Calu3 (cell line): Measurements from ENCODE around the gene KRT6B. TPM values are rescaled to one million over a fixed set of nuclear protein-coding genes. Genes with fewer than 3 reads are reported as not detected.

Source experiments
- BruUV-seq: library from RNA; stranded (reverse); fragments of 400-500 nt; replicated peaks from 2 replicates; lab custom pipeline; 2021; lab: Mats Ljungman, UMichigan
- CTCF ChIA-PET: fragments of 300-600 bp; sonication (Branson Sonifier 250); formaldehyde crosslinking; loops from one replicate; lab custom pipeline; 2022; ENCODE audit warnings: antibody characterized with exemption; lab: Charles Lee
- DNase-seq: peaks from one replicate; pipeline ENCODE4 v3.0.0; 2022
- H3K27ac Mint-ChIP-seq: one replicate; pipeline ENCODE4 v1.8.0; 2022; ENCODE audit warnings: mixed read lengths; ENCODE audit not compliant: unreplicated experiment
- H3K27me3 Mint-ChIP-seq: one replicate; pipeline ENCODE4 v1.8.0; 2022; ENCODE audit warnings: mixed read lengths; ENCODE audit not compliant: unreplicated experiment
- H3K36me3 Mint-ChIP-seq: one replicate; pipeline ENCODE4 v1.8.0; 2022; ENCODE audit warnings: mild to moderate bottlenecking, moderate library complexity, mixed read lengths; ENCODE audit not compliant: insufficient read depth, unreplicated experiment
- H3K4me1 Mint-ChIP-seq: one replicate; pipeline ENCODE4 v1.8.0; 2022; ENCODE audit warnings: mild to moderate bottlenecking, low read depth, mixed read lengths; ENCODE audit not compliant: unreplicated experiment
- H3K4me3 Mint-ChIP-seq: one replicate; pipeline ENCODE4 v1.8.0; 2022; ENCODE audit warnings: mild to moderate bottlenecking, low read depth, moderate library complexity, mixed read lengths; ENCODE audit not compliant: unreplicated experiment
- H3K9me3 Mint-ChIP-seq: one replicate; pipeline ENCODE4 v1.8.0; 2022; ENCODE audit warnings: low read depth, mixed read lengths; ENCODE audit not compliant: unreplicated experiment
- intact Hi-C: fragments of 100-400 bp; cut with micrococcal nuclease; formaldehyde crosslinking; loops from one replicate; pipeline ENCODE4 v1.10.0; 2022; ENCODE audit not compliant: unreplicated experiment
- total RNA-seq: library from RNA; stranded (reverse); gene quantifications from 2 replicates; pipeline ENCODE4 v1.2.3, GENCODE V29; 2022
- TF ChIP-seq, protein P1 (sequence below): fragments of 200-600 bp; IDR thresholded peaks from one replicate; pipeline ENCODE4 v1.8.0; 2022; ENCODE audit warnings: antibody characterized with exemption; ENCODE audit not compliant: unreplicated experiment

Gene KRT6B
- total RNA-seq, 1 experiment from 2014 or later: 5.6 TPM

DNA sequence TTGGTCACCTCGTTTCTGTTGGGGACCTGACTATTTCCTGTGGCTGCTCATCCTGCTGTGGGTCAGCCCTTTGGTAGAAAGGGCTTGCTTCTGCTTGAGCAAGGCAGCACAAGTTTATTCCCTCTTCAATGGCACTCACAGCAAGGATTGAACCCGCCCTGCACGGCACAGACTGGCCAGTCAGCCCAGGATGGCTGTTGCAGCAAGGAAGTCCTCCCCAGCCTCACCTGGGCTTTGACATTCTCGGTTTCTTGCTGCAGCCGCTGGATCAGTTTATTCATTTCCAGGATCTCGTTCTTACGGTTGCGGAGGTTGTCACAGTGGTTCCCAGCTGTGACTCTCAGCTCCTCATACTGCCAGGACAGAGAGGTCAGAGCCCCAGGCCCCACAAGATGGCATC lies 55.3 kb downstream of the KRT6B start:
- no peak overlapping the region for H3K27ac Mint-ChIP-seq
- TF ChIP-seq, protein P1, sequence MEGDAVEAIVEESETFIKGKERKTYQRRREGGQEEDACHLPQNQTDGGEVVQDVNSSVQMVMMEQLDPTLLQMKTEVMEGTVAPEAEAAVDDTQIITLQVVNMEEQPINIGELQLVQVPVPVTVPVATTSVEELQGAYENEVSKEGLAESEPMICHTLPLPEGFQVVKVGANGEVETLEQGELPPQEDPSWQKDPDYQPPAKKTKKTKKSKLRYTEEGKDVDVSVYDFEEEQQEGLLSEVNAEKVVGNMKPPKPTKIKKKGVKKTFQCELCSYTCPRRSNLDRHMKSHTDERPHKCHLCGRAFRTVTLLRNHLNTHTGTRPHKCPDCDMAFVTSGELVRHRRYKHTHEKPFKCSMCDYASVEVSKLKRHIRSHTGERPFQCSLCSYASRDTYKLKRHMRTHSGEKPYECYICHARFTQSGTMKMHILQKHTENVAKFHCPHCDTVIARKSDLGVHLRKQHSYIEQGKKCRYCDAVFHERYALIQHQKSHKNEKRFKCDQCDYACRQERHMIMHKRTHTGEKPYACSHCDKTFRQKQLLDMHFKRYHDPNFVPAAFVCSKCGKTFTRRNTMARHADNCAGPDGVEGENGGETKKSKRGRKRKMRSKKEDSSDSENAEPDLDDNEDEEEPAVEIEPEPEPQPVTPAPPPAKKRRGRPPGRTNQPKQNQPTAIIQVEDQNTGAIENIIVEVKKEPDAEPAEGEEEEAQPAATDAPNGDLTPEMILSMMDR: no peak
- intact Hi-C loops: no loop called here
- peaks cover 25% of the 10 kb centered on the region for H3K27me3 Mint-ChIP-seq
- CTCF ChIA-PET: interaction anchor here (1.0 to 1.7 kb wide), 3 partner anchors 31 to 484 kb away, joined by 5 to 9 read pairs (median 7); no protein-coding TSS in a partner anchor
- peaks cover 8% of the 10 kb centered on the region for H3K4me1 Mint-ChIP-seq
- H3K9me3 Mint-ChIP-seq: no peaks in the 10 kb centered on the region
- DNase-seq: no peak
- no TSS peak for BruUV-seq
- no peak overlapping the region for H3K4me3 Mint-ChIP-seq
- no peaks in the 10 kb centered on the region for H3K36me3 Mint-ChIP-seq

Other genes starting within 250 kb of the KRT6B start
- gene KRT7, start 218.9 kb downstream of the KRT6B start, total RNA-seq: 2,370 and 2,828 TPM in 2 replicates
- 2.6 and 3.6 TPM in 2 replicates for gene KRT86, start 177.5 kb downstream of the KRT6B start, total RNA-seq
- 0.28 and 0.61 TPM in 2 replicates for gene KRT81, start 160.6 kb downstream of the KRT6B start, total RNA-seq
- not detected in 2 replicates for gene KRT83, start 130.7 kb downstream of the KRT6B start, total RNA-seq
- gene KRT85, start 84.7 kb downstream of the KRT6B start, total RNA-seq: not detected in 2 replicates
- gene KRT84, start 66.5 kb downstream of the KRT6B start, total RNA-seq: not detected in 2 replicates
- not detected in 2 replicates for gene KRT82, start 45.8 kb downstream of the KRT6B start, total RNA-seq
- gene KRT75, start 17.8 kb downstream of the KRT6B start, total RNA-seq: not detected in 2 replicates
- not detected in 2 replicates for gene KRT6C, start 21.7 kb upstream of the KRT6B start, total RNA-seq
- 0.24 TPM in 1 of 2 replicates, not detected in the other for gene KRT6A, start 41.1 kb upstream of the KRT6B start, total RNA-seq
- gene KRT5, start 68.2 kb upstream of the KRT6B start, total RNA-seq: 0.32 and 1.3 TPM in 2 replicates
- gene KRT71, start 101.0 kb upstream of the KRT6B start, total RNA-seq: not detected in 2 replicates
- not detected in 2 replicates for gene KRT74, start 121.7 kb upstream of the KRT6B start, total RNA-seq
- gene KRT72, start 149.3 kb upstream of the KRT6B start, total RNA-seq: not detected in 2 replicates
- gene KRT73, start 166.4 kb upstream of the KRT6B start, total RNA-seq: not detected in 2 replicates
- gene KRT2, start 200.1 kb upstream of the KRT6B start, total RNA-seq: not detected in 2 replicates
- not detected in 2 replicates for gene KRT1, start 228.3 kb upstream of the KRT6B start, total RNA-seq